ENCODE results near the gene C16orf78. TPM values are rescaled to one million over a fixed set of nuclear protein-coding genes. Genes with fewer than 3 reads are reported as not detected.

C16orf78 gene
- total RNA-seq, 1 donor from 2014 or later: not detected

GRCh38 chr16:49439050-49439449 lies 65.4 kb downstream of the C16orf78 start:
- no peaks in the 10 kb centered on the region for H3K4me1 ChIP-seq
- TF ChIP-seq POLR2AphosphoS5 (IDR thresholded peaks at IDR 0.05; ENCODE audit: insufficient read depth in 1 of 2, low read depth in 1 of 2) (no peak), POLR2A (IDR thresholded peaks at IDR 0.05) (no peak)
- DNase-seq (ENCODE audit: extremely low spot score in 2 of 2): no peak
- intact Hi-C loops (cut with DNase I): no loop called here
- H3K4me3 ChIP-seq: no peak overlapping the region
- no peaks in the 10 kb centered on the region for H3K9me3 ChIP-seq
- H3K27me3 ChIP-seq: no peaks in the 10 kb centered on the region
- H3K27ac ChIP-seq: no peak overlapping the region
- no peaks in the 10 kb centered on the region for H3K36me3 ChIP-seq

DNA sequence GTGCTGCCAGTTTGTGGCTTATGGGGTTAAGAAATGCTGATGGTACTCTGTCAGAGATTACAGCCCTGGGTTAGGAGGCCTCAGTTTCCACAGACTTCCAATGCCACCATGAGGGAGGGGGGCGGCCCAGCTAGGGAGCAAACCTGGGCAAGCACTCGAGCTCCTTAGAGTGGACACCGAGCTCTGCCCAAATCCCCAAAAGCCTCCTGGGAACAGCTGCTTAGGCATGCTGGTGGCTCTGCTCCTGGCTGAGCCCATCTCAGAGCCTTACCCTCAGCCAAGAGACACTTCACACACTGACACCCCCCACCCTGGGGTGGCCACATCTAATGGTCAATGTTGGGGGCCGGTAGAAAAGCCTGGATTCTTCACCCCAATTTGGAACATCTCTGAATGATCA lies 66.1 kb downstream of the C16orf78 start:
- no peaks in the 10 kb centered on the region for H3K9me3 ChIP-seq
- DNase-seq (ENCODE audit: extremely low spot score in 2 of 2): no peak
- no peak overlapping the region for H3K4me3 ChIP-seq
- no peaks in the 10 kb centered on the region for H3K4me1 ChIP-seq
- no peaks in the 10 kb centered on the region for H3K36me3 ChIP-seq
- H3K27me3 ChIP-seq: no peaks in the 10 kb centered on the region
- intact Hi-C loops (cut with DNase I): no loop called here
- TF ChIP-seq POLR2A (IDR thresholded peaks at IDR 0.05) (no peak), POLR2AphosphoS5 (IDR thresholded peaks at IDR 0.05; ENCODE audit: insufficient read depth in 1 of 2, low read depth in 1 of 2) (no peak)
- TF ChIP-seq, protein P1, sequence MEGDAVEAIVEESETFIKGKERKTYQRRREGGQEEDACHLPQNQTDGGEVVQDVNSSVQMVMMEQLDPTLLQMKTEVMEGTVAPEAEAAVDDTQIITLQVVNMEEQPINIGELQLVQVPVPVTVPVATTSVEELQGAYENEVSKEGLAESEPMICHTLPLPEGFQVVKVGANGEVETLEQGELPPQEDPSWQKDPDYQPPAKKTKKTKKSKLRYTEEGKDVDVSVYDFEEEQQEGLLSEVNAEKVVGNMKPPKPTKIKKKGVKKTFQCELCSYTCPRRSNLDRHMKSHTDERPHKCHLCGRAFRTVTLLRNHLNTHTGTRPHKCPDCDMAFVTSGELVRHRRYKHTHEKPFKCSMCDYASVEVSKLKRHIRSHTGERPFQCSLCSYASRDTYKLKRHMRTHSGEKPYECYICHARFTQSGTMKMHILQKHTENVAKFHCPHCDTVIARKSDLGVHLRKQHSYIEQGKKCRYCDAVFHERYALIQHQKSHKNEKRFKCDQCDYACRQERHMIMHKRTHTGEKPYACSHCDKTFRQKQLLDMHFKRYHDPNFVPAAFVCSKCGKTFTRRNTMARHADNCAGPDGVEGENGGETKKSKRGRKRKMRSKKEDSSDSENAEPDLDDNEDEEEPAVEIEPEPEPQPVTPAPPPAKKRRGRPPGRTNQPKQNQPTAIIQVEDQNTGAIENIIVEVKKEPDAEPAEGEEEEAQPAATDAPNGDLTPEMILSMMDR (IDR thresholded peaks at IDR 0.05): no peak
- H3K27ac ChIP-seq: no peak overlapping the region

DNA sequence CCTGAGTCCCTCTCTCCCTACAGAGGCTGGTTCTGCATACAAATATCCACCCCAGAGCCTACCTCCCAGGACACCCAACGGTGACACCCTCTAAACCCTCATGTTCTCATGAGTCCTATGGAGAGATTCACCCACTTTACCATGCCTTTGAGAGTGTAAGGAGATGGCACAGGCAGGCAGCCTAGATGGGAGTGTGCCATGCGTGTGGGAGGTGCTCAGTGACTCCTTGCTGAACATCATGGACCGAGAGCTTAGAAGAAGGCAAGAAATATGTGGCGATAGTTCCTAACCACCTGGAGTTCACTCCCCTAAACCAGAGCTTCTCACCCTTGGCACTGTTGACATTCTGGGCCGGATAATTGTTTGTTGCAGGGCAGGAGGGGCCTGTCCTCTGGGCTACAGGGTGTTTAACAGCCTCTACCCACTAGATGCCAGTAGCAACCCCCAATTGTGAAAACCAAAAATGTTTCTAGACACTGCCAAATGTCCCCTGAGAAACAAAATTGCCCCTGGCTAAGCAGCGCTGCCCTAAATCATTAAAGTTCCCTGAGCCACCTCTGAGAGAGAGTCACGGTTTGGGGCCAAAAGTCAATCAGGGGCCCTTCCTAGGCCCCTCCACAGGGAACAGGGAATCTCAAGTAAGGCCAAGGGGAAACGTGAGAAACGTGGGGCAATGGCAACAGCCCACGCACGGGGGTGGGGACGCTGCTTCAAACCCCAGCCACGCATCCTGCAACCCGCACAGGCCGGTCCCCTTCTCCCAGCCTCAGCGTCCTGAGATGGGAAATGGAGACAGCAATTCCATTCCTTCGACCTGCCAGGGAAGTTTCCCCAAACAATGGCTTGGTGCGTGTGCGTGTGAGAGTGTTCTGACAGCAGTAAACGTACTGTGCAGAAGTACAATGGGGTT lies 66.8 kb downstream of the C16orf78 start:
- H3K9me3 ChIP-seq: no peaks in the 10 kb centered on the region
- intact Hi-C loops (cut with DNase I): no loop called here
- H3K4me1 ChIP-seq: no peaks in the 10 kb centered on the region
- no peak for DNase-seq (ENCODE audit: extremely low spot score in 2 of 2)
- TF ChIP-seq, protein P1 (IDR thresholded peaks at IDR 0.05): no peak
- TF ChIP-seq POLR2A (IDR thresholded peaks at IDR 0.05) (no peak), POLR2AphosphoS5 (IDR thresholded peaks at IDR 0.05; ENCODE audit: insufficient read depth in 1 of 2, low read depth in 1 of 2) (no peak)
- no peaks in the 10 kb centered on the region for H3K27me3 ChIP-seq
- H3K36me3 ChIP-seq: no peaks in the 10 kb centered on the region
- H3K4me3 ChIP-seq: no peak overlapping the region
- no peak overlapping the region for H3K27ac ChIP-seq

DNA sequence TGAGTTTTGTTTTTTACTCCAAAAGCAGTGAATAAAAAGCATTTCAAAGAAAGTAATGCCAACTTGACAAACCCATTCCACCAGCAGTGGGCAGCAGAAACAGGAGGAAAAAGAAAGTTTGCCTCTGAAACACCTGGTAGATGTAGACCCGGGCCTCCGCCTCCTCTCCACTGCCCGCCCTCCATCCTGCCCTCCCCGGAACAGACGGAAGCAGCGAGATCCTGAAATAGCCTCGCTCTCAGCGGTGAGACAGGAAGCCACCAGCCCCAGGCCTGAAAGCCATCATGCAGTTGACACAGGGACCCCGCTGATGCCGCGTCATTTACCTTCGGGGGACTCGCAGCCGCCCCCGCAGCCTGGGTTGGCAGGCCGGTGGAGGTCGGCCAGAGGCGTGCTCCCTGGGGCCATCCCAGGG lies 67.8 kb downstream of the C16orf78 start:
- Histone ChIP-seq H3K27ac (no peak overlapping the region), H3K4me1 (no peaks in the 10 kb centered on the region), H3K9me3 (no peaks in the 10 kb centered on the region), H3K4me3 (no peak overlapping the region), H3K36me3 (no peaks in the 10 kb centered on the region), H3K27me3 (no peaks in the 10 kb centered on the region)
- intact Hi-C loops (cut with DNase I): no loop called here
- TF ChIP-seq, protein P1 (IDR thresholded peaks at IDR 0.05): no peak
- TF ChIP-seq POLR2AphosphoS5 (IDR thresholded peaks at IDR 0.05; ENCODE audit: insufficient read depth in 1 of 2, low read depth in 1 of 2) (no peak), POLR2A (IDR thresholded peaks at IDR 0.05) (no peak)
- DNase-seq (ENCODE audit: extremely low spot score in 2 of 2): no peak

GRCh38 chr16:49442805-49443204 lies 69.2 kb downstream of the C16orf78 start:
- intact Hi-C loops (cut with DNase I): no loop called here
- Histone ChIP-seq H3K27ac (no peak overlapping the region), H3K36me3 (no peaks in the 10 kb centered on the region), H3K27me3 (no peaks in the 10 kb centered on the region), H3K4me3 (no peak overlapping the region), H3K4me1 (no peaks in the 10 kb centered on the region), H3K9me3 (no peaks in the 10 kb centered on the region)
- TF ChIP-seq POLR2A (IDR thresholded peaks at IDR 0.05) (no peak), POLR2AphosphoS5 (IDR thresholded peaks at IDR 0.05; ENCODE audit: insufficient read depth in 1 of 2, low read depth in 1 of 2) (no peak)
- TF ChIP-seq, protein P1 (IDR thresholded peaks at IDR 0.05): no peak
- DNase-seq (ENCODE audit: extremely low spot score in 2 of 2): no peak

Data from vagina (tissue), 2 donors.